Erythroblast (primary cell): ENCODE results near the gene PEMT.

ENCODE experiments used
- GATA1 ChIP-seq: IDR thresholded peaks from 2 replicates; pipeline ENCODE4 v1.6.1; 2011; ENCODE audit warnings: low read depth, mild to moderate bottlenecking, control low read depth, low read length, moderate library complexity
- POLR2A ChIP-seq: IDR thresholded peaks from 2 replicates; pipeline ENCODE4 v1.6.1; 2011; ENCODE audit warnings: mild to moderate bottlenecking, low read length

GRCh38 chr17:17559164-17559563, 32.3 kb downstream of the PEMT start:
- no peak for TF ChIP-seq POLR2A
- no peak for TF ChIP-seq GATA1
